Right kidney (tissue), 1 donor: ENCODE data around the gene TIMELESS.
"Not testable (repeated sequence)": the region's sequence is repeated elsewhere in the genome, so short reads cannot be mapped to it uniquely, and the experiment has no call there.

Source experiments
- DNase-seq: peaks from one replicate; pipeline ENCODE4 v3.0.0-alpha.2; 2016

TIMELESS gene

DNA sequence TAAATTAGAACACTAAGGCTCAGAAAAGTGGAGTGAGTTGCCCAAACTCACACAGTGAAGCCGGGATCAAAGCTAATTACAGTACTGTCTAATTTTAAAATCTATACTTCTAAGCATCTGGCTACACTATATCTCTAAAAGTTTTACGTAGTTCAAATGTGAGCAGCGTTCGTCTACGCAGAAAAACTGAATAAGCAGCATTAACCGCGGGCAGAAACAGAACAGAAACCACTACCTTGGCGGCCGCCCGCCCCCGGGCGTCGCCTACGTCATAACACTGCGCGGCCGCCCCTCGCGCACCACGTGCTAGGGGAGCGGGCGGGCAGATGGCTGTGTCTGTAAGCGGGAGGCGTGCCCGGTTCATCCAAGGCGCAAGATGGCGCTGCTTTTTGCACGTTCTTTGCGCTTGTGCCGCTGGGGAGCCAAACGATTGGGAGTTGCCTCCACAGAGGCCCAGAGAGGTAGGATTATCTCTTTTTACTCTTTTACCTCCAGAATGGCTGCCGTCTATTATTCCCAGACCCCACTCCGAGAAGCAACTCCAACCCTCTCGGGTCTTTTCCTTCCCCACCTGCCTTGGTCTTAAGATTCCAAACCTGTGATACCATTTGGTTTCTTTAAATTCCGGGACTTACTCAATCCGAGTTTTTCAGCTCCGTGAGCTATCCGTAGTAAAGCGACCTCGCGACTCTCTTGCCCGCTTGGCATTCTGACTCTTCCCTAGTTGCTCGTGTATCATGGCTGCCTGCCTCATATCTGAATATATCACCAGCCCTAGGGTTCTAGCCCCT, 19.2 kb upstream of the TIMELESS start, which contains the start of gene SPRYD4:
TSS of gene SPRYD4 (plus strand) at position 363 of the 791 bp plus-strand sequence. CDS start at position 377, 14 bp downstream.
- peak; percentile 89 for DNase-seq

GRCh38 chr12:56462565-56462964, 13.3 kb upstream of the TIMELESS start:
- no peak for DNase-seq

DNA sequence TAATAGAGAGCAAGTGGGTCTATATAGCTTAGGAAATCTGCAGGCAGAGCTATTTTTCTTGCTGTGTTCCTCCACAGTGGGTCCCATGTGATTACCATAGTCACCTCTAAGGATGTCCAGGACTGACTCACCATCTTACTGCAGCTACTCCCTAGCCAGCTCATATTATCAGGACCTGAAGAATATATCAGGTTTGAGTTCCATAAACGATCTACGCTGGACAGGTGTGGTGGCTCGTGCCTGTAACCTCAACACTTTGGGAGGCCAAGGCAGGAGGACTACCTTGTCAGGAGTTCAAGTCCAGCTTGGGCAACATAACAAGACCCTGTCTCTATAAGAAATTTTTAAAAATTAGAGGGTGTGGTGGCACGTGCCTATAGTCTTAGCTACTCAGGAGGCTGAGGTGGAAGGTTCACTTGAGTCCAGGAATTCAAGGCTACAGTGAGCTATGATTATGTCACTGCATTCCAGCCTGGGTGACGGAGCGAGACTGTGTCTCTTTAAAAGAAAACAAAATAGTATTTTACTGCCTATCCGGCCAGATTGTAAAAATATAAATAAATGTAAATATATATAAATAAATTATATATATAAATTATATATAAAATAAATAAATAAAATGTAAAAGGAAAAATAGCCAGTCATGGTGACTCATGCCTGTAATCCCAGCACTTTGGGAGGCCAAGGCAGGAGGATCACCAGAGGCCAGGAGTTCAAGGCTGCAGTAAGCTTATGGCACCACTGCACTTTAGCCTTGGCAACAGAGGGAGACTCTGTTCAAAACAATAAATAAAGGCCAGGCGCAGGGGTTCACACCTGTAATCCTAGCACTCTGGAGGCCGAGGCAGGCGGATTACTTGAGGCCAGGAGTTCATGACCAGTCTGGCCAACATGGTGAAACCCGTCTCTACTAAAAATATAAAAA, 12.3 kb upstream of the TIMELESS start:
- DNase-seq, result no peak

DNA sequence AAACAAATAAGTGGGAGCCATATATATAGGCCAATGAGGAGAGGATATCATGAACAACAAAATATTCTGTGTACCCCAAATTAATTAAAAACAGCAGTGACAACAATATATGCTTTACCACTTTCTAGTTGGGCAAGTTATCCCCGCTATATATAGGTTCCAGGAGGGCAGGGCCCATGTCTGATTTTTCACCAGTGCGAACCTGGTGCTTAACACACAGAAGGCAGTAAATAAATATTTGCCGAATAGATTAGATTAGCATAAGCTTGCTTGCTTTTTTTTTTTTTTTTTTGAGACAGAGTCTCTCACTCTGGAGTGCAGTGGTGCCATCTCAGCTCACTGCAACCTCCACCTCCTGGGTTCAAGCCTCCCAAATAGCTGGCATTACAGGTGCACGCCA, 8.6 kb upstream of the TIMELESS start:
- no peak for DNase-seq

DNA sequence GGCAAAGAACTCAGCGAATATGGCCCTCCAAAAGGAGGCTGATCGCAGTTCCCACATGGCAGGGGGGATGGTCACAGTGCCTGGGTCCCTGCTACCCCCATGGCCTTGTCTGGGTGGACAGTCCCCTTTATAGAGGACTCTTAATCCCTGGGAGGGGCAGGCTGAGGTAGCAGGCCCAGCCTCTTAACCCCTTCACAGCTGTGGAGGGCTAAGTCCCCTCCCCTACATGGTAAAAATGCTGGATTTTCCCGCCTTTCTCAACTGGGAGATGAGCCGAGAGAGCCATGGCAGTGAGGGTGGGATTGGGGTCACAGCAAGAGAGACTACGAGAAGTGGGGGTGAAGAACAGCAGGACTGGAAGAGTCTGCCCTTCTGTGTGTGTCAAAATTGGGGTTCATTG, 5.3 kb upstream of the TIMELESS start, which contains the start of gene MIP:
TSS of gene MIP (minus strand) at position 101 of the 400 bp plus-strand sequence. CDS start at position 57, 44 bp downstream.
- DNase-seq, result no peak

GRCh38 chr12:56451147-56451546, 1.9 kb upstream of the TIMELESS start:
- DNase-seq, result no peak

- DNase-seq, result no peak
Measured at GRCh38 chr12:56450241-56450640, 1.0 kb upstream of the TIMELESS start.

DNA sequence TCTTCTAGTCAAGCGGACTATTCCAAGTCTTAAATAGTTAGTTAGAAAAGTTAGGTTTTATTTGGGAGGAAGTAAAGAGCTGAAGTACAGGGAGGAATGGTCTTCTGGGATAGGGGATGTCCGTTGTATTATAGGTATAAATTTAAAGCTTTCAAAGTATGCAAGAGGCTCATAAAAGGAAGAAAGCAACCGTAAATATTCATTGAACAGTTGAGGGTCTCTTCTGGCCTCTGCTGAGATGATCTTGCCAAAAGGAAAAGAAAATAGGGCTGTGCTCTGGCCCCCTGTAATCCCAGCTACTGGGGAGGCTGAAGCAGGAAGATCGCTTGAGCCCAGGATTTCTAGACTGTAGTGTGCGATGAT, 377 bp upstream of the TIMELESS start:
- no peak for DNase-seq

DNA sequence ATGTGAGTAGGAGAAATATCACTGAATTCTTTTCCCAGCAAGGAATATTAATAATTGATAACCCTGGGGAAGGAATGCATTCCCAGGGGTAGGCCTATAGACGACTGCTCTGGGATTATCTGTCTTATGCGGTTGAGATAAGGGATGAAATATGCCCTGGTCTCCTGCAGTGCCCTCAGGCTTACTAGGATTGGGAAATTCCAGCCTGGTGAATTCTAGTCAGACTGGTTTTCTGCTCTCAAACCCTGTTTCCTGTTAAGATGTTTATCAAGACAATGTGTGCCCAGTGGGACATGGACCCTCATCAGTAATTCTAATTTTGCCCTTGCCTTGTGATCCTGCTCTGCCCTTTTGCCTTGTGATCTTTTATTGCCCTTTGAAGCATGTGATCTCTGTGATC, 6.0 kb downstream of the TIMELESS start:
- not testable (repeated sequence) for DNase-seq

- no peak for DNase-seq
Measured at GRCh38 chr12:56437430-56438176, 11.6 kb downstream of the TIMELESS start.

GRCh38 chr12:56434828-56435227, 14.4 kb downstream of the TIMELESS start:
- no peak for DNase-seq

GRCh38 chr12:56431850-56432249, 17.4 kb downstream of the TIMELESS start:
- DNase-seq, result no peak

- DNase-seq, result no peak
Measured at GRCh38 chr12:56431288-56431687, 17.9 kb downstream of the TIMELESS start.

- no peak for DNase-seq
Measured at GRCh38 chr12:56425940-56426438, 23.2 kb downstream of the TIMELESS start.

- no peak for DNase-seq
Measured at GRCh38 chr12:56425193-56425592, 24.0 kb downstream of the TIMELESS start.

DNA sequence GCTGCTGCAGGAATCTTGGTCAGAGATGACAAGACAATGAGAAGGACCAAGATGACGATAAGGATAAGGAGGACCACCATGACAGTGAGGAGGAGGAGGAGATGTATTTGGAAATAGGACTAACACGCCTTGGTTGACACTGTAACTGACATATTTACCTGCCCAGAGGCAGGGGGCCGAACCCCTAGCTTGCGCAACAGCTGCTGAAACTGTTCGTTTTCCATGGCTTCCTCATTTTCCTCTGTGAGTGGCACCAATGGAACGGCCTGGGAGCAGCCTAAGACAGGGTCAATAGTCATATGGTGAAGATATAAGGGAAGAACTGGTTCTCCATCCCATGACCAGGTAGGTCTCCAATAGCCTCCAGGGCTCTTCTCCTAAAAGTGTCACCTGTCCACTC, 28.8 kb downstream of the TIMELESS start:
- DNase-seq, result no peak

DNA sequence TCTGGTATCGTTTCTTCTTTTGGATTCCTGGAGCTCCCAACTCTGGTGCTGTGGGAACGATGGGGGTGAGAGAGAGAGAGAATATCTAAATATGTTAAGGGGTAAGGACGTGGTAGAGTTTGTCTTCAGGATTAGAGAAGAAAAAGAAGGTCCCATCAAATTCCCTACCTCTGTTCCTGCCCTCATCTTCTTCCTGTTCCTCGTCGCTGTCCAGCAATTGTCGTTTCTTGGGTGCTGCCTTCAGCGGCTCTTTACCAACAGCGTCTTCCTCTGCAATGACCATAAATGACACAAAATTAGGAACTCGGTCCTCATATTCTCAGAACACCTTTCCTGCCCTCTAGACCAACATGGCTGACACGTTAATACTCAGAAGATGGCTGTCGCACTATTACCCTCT, 31.5 kb downstream of the TIMELESS start:
- no peak for DNase-seq

DNA sequence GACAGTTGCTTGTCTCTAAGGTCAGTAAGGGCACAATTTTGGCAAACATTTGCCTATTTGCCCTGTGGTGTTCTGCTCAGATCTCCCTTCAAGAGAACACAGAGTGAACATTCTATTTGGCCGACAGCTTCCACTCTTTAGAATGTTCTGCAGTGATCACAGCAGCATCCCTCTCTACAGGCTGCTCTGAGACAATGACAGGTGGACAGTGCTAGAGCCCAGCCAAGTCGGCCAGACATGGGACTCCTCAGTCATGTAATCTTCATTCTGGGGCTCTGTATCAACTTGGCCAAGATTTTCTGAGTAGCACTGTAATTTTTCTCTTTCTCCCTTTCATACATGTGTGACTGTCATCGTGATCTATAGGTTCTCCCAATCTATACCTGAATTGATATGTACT, 34.8 kb downstream of the TIMELESS start:
- no peak for DNase-seq

DNA sequence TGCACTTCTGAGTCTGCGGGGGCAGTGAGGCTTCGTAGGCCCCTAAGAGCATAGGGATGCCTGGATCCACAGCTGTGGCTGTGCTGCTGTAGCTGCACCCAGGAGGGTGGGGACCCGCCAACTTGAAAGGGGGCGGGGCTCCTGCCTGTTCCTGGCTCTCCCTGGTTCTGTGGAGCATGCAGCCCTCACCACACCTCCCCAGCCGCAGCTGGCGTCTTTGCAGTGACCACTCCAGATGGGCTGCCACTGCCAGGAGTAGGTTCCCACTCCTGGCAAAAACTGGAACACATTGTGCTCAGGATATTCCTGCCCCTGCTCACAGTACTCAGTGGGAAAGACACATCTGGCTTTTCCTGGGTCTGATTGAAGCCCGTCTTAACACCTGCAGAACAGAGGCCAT, 35.8 kb downstream of the TIMELESS start:
- DNase-seq, result no peak

DNA sequence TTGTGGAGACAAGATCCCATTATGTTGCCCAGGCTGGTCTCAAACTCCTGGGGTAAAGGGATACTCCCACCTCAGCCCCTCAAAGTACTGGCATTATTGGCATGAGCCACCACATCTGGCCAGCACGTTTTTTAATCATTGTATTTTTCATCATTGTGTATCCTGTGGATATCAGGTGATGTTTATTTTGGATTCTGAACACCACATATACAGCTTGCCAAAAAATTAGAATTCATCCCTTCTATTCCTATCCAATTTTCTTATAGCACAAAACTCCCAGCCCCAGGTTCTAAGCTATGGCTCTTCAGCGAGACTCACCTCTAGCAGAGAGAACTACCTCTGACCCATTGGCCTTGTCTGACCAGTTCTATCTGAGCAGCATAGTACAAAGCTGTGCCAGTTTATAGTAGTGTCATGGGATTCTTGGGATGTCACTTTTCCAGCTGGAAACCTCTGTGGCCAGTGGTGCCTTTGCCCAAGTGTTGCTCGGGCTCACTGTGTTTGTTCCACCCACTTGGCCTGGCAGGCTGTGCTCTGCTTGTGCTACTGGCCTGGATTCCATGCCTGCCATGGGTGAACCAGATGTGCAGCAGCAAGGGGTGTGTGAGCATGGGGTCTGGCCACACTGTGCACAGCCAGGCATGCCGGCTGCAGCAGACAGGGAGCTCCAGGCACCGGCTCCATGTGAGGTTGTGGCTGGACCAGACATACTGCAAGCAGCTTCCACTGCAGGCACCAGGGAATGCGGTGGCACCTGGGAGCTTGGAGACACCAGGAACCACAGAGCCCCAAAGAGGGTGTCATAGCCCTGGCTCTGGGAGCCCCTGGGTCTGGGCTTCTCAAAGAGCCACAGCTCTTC, 37.2 kb downstream of the TIMELESS start:
- DNase-seq, result no peak

DNA sequence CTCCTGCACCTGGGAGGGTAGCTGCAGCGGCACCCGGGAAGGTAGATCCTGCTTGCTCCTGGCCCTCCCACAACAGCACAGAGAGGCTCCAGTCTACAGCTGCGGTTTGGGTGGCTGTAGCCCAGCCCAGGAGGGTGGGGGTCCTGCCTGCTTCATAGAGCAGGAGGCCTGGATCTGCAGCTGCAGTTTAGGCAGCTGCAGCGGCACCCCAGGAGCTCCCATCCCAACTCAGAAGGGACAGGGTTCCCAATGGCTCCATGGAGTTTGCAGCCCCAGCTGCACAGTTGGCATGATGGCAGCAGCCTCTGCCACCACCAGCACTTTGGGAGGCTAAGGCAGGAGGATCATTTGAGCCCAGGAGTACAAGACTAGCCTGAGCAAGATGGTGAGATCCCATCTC, 38.5 kb downstream of the TIMELESS start:
- no peak for DNase-seq
